Central memory CD8-positive, alpha-beta T cell (primary cell): ENCODE results near the gene SEMA3A.

Experiments
- ATAC-seq: fragments of 150-1000 bp; cut with Tn5 transposase; replicated peaks from 2 replicates; pipeline ENCODE4 v1.10.0; 2022; ENCODE audit warnings: mild to moderate bottlenecking, moderate FRiP score, moderate number of reproducible peaks; ENCODE audit not compliant: poor library complexity, severe bottlenecking; ENCODE audit errors: extremely low read depth
- DNase-seq, 2 donors: peaks; one replicate each; pipeline ENCODE4 v3.0.0; 2021; ENCODE audit warnings: low spot score in 2 of 2
- H3K27ac Mint-ChIP-seq: one replicate; pipeline ENCODE4 v1.8.0; 2022; ENCODE audit warnings: low read depth, mild to moderate bottlenecking, moderate library complexity, mixed read lengths
- H3K27me3 Mint-ChIP-seq: one replicate; pipeline ENCODE4 v1.8.0; 2022; ENCODE audit warnings: mixed read lengths
- H3K36me3 Mint-ChIP-seq: one replicate; pipeline ENCODE4 v1.8.0; 2022; ENCODE audit warnings: mild to moderate bottlenecking, moderate library complexity, mixed read lengths; ENCODE audit not compliant: insufficient read depth
- H3K4me1 Mint-ChIP-seq: one replicate; pipeline ENCODE4 v1.8.0; 2022; ENCODE audit warnings: mixed read lengths
- H3K4me3 Mint-ChIP-seq: one replicate; pipeline ENCODE4 v1.8.0; 2022; ENCODE audit warnings: mild to moderate bottlenecking, moderate library complexity, mixed read lengths
- H3K9me3 Mint-ChIP-seq: one replicate; pipeline ENCODE4 v1.8.0; 2022; ENCODE audit warnings: mixed read lengths

SEMA3A gene

GRCh38 chr7:84113286-84113685, 81.3 kb downstream of the SEMA3A start:
- DNase-seq: no peak
- no peak for ATAC-seq
- no peaks in the 10 kb centered on the region for H3K27me3 Mint-ChIP-seq

DNA sequence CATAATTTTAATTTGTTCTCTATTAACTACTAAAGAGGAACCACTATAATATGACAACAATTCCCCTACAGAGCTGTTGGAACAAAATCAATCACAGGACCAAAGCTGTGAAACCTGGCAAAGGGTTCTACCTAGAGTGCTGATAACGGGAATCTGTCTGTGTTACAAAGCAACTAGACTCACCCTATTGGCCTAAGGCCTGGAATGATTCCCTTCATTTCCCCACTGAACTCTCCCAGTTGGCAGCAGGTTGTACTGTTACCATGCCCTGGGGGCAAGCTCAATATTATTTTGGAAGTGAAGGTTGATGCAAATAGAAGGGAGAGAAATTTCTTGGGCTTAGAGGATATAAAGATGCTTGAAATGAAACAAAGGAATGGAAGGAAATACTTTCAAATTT, 81.8 kb downstream of the SEMA3A start:
- H3K4me3 Mint-ChIP-seq: no peak overlapping the region
- no peak for ATAC-seq
- H3K36me3 Mint-ChIP-seq: no peaks in the 10 kb centered on the region
- H3K27me3 Mint-ChIP-seq: no peaks in the 10 kb centered on the region
- DNase-seq: no peak
- H3K9me3 Mint-ChIP-seq: peaks cover 5% of the 10 kb centered on the region
- H3K27ac Mint-ChIP-seq: no peak overlapping the region
- H3K4me1 Mint-ChIP-seq: no peaks in the 10 kb centered on the region

More at GRCh38 chr7:84113286-84113685, 81.3 kb downstream of the SEMA3A start:
- Mint-ChIP-seq H3K4me1 (no peaks in the 10 kb centered on the region), H3K9me3 (peaks cover 5% of the 10 kb centered on the region), H3K4me3 (no peak overlapping the region), H3K36me3 (no peaks in the 10 kb centered on the region), H3K27ac (no peak overlapping the region)

DNA sequence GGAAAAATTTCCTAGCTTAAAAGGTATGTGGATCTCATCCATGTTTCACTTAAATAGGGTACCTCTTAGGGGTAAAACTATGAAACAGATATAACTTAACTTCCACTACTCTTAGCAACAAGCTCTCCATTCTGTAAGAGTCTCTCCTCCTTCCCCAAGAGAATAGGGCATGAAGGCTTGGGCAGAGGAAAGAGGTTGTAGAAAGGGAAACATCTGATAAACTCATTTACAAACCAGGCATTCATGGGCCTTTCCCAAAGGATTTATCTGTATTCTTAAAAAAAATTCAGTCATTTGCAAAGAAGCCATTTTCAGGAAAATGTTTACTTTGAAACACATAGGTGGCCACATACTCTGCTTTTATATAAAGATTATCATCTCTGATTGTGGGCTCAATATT, 82.7 kb downstream of the SEMA3A start:
- no peak for DNase-seq
- no peak overlapping the region for H3K4me3 Mint-ChIP-seq
- no peaks in the 10 kb centered on the region for H3K36me3 Mint-ChIP-seq
- H3K9me3 Mint-ChIP-seq: peaks cover 5% of the 10 kb centered on the region
- H3K27ac Mint-ChIP-seq: no peak overlapping the region
- no peak for ATAC-seq
- no peaks in the 10 kb centered on the region for H3K4me1 Mint-ChIP-seq
- no peaks in the 10 kb centered on the region for H3K27me3 Mint-ChIP-seq

DNA sequence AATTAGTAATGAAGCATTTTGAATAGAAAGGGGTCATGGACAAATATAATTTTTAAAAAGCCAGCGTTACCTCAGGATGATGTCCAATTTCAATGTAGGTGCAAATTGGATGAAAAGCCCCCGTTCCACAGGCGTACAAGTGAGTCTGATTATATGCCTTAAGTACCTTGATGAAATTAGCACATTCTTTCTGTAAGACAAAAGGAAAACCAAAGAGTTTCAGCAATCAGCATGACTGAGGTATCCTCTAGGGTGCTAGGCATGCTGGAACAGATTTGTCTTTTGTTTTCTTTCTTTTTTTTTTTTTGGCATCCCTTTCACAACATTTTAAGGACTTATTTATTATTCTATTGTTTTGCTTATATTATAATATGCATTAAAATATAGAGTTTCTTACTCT, 84.2 kb downstream of the SEMA3A start:
- no peak for ATAC-seq
- Mint-ChIP-seq H3K27ac (no peak overlapping the region), H3K27me3 (no peaks in the 10 kb centered on the region)

DNA sequence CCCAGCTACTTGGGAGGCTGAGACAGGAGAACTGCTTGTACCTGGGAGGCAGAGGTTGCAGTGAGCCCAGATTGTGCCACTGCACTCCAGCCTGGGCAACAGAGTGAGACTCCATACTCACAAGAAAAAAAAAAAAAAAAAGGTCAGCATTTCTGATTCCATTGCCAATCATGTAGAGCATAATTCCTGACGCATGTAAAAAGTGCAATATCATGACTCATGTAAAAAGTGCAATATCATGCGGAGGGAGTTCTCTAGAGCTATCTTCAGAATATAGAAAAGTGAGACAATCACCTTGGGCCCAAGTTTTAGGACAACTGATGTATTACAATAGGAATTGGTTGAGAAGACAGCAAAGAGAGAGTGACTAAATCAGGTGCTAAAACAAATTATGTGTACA, 85.8 kb downstream of the SEMA3A start:
- Mint-ChIP-seq H3K4me1 (no peaks in the 10 kb centered on the region), H3K27ac (no peak overlapping the region), H3K9me3 (peaks cover 5% of the 10 kb centered on the region), H3K27me3 (no peaks in the 10 kb centered on the region), H3K4me3 (no peak overlapping the region), H3K36me3 (no peaks in the 10 kb centered on the region)
- DNase-seq (no peak), ATAC-seq (no peak)

More for the DNA sequence above, 84.2 kb downstream of the SEMA3A start:
- H3K9me3 Mint-ChIP-seq: peaks cover 5% of the 10 kb centered on the region
- H3K4me1 Mint-ChIP-seq: no peaks in the 10 kb centered on the region
- H3K36me3 Mint-ChIP-seq: no peaks in the 10 kb centered on the region
- no peak overlapping the region for H3K4me3 Mint-ChIP-seq
- DNase-seq: no peak

GRCh38 chr7:84108119-84108518, 86.5 kb downstream of the SEMA3A start:
- Mint-ChIP-seq H3K9me3 (peaks cover 5% of the 10 kb centered on the region), H3K4me3 (no peak overlapping the region), H3K36me3 (no peaks in the 10 kb centered on the region), H3K4me1 (no peaks in the 10 kb centered on the region), H3K27ac (no peak overlapping the region), H3K27me3 (no peaks in the 10 kb centered on the region)
- no peak for ATAC-seq
- no peak for DNase-seq

DNA sequence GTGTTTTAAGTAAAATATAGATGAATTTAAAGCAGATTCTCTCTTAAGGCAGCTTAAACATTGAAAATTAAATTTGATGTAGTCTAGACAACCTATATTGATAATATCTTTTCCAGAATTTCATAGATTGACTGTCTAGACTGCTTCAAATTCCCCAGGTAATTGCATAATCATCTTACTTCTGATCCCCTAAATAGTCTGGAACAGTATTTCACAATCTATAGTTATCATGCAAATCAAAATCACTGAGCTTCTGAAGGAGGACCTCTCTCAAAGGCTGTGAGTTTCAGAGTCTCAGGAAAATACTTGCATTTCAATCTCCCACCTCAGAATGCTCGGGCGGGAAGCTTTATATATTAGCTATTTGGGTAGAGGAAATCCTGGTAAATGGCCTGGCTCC, 87.3 kb downstream of the SEMA3A start:
- no peak overlapping the region for H3K4me3 Mint-ChIP-seq
- H3K27me3 Mint-ChIP-seq: no peaks in the 10 kb centered on the region
- ATAC-seq (no peak), DNase-seq (no peak)
- peaks cover 5% of the 10 kb centered on the region for H3K9me3 Mint-ChIP-seq
- no peaks in the 10 kb centered on the region for H3K4me1 Mint-ChIP-seq
- H3K36me3 Mint-ChIP-seq: no peaks in the 10 kb centered on the region
- no peak overlapping the region for H3K27ac Mint-ChIP-seq

DNA sequence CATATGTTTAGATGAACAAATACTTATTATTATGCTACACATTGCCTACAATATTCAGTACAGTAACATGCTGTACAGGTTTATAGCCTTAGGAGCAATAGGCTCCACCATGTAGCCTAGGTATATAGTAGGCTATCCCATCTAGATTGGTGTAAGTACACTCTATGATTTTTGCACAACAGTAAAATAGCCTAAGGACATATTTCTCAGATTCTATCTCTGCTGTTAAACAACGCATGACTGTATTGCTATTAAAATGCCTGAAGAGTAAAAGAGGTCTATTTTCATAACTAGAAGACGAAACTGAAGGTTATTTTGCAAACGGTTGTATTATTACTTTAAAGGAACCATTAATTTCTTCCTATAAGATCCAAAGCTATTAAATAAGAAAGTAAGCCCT, 88.3 kb downstream of the SEMA3A start:
- H3K9me3 Mint-ChIP-seq: no peaks in the 10 kb centered on the region
- no peak overlapping the region for H3K4me3 Mint-ChIP-seq
- H3K27ac Mint-ChIP-seq: no peak overlapping the region
- DNase-seq: no peak
- no peak for ATAC-seq
- no peaks in the 10 kb centered on the region for H3K4me1 Mint-ChIP-seq
- no peaks in the 10 kb centered on the region for H3K27me3 Mint-ChIP-seq
- no peaks in the 10 kb centered on the region for H3K36me3 Mint-ChIP-seq

DNA sequence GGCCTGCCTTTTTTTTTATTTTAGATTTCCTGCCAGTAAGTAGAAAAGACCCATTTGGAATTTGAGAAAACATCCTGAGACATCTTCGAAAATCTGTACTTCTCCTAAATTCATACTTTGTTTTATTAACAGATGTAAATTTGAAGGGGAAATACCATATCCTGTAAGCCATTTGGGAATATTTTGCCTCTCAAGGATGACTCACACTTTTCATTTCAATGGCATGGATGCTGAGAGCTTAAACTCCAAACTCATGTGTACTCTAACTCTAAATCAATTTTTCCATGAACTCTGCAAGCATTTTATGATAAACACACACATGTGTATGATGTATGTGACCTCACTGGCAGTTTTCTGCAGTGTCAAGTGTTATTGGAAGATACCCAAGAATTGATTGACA, 89.0 kb downstream of the SEMA3A start:
- no peaks in the 10 kb centered on the region for H3K4me1 Mint-ChIP-seq
- H3K27me3 Mint-ChIP-seq: no peaks in the 10 kb centered on the region
- no peak overlapping the region for H3K4me3 Mint-ChIP-seq
- H3K9me3 Mint-ChIP-seq: no peaks in the 10 kb centered on the region
- no peak overlapping the region for H3K27ac Mint-ChIP-seq
- H3K36me3 Mint-ChIP-seq: no peaks in the 10 kb centered on the region
- no peak for DNase-seq
- no peak for ATAC-seq

DNA sequence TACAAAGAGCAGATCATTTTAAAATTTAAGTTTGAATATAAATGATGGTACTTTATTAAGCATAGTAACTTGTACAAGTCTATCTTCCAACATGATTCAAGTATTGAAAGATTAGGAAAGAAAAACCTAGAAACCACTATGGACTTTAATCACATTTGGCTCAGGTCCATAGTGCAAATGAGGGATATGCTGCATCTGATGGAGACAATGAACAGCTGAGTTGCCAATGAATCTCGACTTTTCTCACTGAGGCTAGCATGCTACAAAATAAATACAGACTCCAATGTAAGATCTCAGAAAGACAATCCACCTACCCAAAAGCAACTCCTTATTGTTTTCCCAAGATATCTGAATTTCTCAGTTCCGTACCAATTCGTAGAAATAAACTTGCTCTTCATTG, 89.8 kb downstream of the SEMA3A start:
- H3K9me3 Mint-ChIP-seq: peaks cover 4% of the 10 kb centered on the region
- H3K4me3 Mint-ChIP-seq: no peak overlapping the region
- H3K27me3 Mint-ChIP-seq: no peaks in the 10 kb centered on the region

GRCh38 chr7:84102213-84102612, 92.4 kb downstream of the SEMA3A start:
- Mint-ChIP-seq H3K4me1 (no peaks in the 10 kb centered on the region), H3K9me3 (peaks cover 6% of the 10 kb centered on the region), H3K27ac (no peak overlapping the region), H3K4me3 (no peak overlapping the region), H3K36me3 (no peaks in the 10 kb centered on the region), H3K27me3 (no peaks in the 10 kb centered on the region)
- DNase-seq: no peak
- ATAC-seq: no peak

More for the DNA sequence above, 89.8 kb downstream of the SEMA3A start:
- no peak for DNase-seq
- no peak for ATAC-seq
- Mint-ChIP-seq H3K4me1 (no peaks in the 10 kb centered on the region), H3K27ac (no peak overlapping the region), H3K36me3 (no peaks in the 10 kb centered on the region)

DNA sequence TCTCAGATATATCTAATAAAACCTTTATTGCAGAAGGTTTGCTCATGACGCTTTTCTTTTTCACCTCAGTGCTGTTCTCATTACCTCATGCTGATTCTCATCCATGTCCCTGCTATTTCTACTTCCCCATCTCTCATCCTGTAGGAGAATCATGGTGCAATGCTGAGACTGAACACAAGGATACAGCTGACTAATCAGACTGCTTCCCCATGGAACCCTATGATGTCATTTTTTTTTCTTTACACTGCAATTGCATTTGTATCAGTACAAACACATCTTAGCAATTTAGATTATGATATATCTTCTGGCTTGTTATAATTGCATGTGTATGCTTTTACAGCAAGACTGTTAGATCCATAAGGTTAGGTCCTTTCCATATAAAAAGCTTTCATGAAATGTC, 93.7 kb downstream of the SEMA3A start:
- no peak for ATAC-seq
- H3K27ac Mint-ChIP-seq: no peak overlapping the region
- H3K36me3 Mint-ChIP-seq: no peaks in the 10 kb centered on the region
- H3K4me3 Mint-ChIP-seq: no peak overlapping the region
- H3K4me1 Mint-ChIP-seq: no peaks in the 10 kb centered on the region
- H3K9me3 Mint-ChIP-seq: peaks cover 6% of the 10 kb centered on the region
- no peak for DNase-seq
- H3K27me3 Mint-ChIP-seq: no peaks in the 10 kb centered on the region

DNA sequence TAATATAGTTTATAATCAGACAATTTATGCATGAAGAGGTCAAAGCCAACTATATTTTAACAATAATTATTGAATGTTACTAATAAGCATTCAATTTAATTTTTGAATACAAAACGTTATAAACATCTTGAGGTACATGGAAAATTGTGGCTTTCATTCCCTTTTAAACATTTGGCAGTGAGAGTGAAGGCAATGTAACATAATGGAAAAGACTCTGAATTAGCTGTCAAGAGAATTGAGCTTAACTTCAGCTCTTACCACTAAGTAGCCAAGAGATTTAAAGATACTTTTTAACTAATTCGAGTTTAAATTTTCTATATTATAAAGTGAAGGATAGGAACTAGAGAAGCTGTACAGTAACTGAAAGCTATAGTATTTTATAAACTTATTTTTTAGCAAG, 98.6 kb downstream of the SEMA3A start:
- Mint-ChIP-seq H3K36me3 (no peaks in the 10 kb centered on the region), H3K4me3 (no peak overlapping the region), H3K27me3 (no peaks in the 10 kb centered on the region), H3K27ac (no peak overlapping the region), H3K4me1 (no peaks in the 10 kb centered on the region), H3K9me3 (peaks cover 12% of the 10 kb centered on the region)
- DNase-seq (no peak), ATAC-seq (no peak)

- Mint-ChIP-seq H3K27ac (no peak overlapping the region), H3K4me1 (no peaks in the 10 kb centered on the region), H3K4me3 (no peak overlapping the region), H3K27me3 (no peaks in the 10 kb centered on the region), H3K9me3 (peaks cover 6% of the 10 kb centered on the region), H3K36me3 (peaks cover 3% of the 10 kb centered on the region)
- DNase-seq: no peak
- ATAC-seq: no peak
Observed at GRCh38 chr7:84092207-84092606, 102.4 kb downstream of the SEMA3A start.
